K562 (cell line): ENCODE data around the gene PAFAH1B1.

ENCODE experiments used
- BRF2 ChIP-seq: IDR thresholded peaks from 3 replicates; pipeline ENCODE4 v1.6.1; 2011; ENCODE audit warnings: borderline replicate concordance, mild to moderate bottlenecking; ENCODE audit not compliant: insufficient read length, insufficient read depth
- CBX5 ChIP-seq: IDR thresholded peaks from 2 replicates; pipeline ENCODE4 v1.6.1; 2014; ENCODE audit warnings: low read depth, borderline replicate concordance
- DACH1 ChIP-seq: fragments of 450-650 bp; IDR thresholded peaks from 2 replicates; pipeline ENCODE4 v1.6.1; 2018; ENCODE audit not compliant: partially characterized antibody
- GTF2F1 ChIP-seq: IDR thresholded peaks from 2 replicates; pipeline ENCODE4 v1.6.1; 2011; ENCODE audit warnings: low read depth, low read length, improper control_type of control experiment
- HDAC6 ChIP-seq: IDR thresholded peaks from 2 replicates; pipeline ENCODE4 v1.6.1; 2012; ENCODE audit warnings: low read depth, mild to moderate bottlenecking, control low read depth, inconsistent platforms, low read length, moderate library complexity
- MLLT1 ChIP-seq, 2 experiments: fragments of 450-650 bp; IDR thresholded peaks; 2 replicates each; pipeline ENCODE4 v1.6.1; 2016
- NCOA6 ChIP-seq: fragments of 450-650 bp; IDR thresholded peaks from 2 replicates; pipeline ENCODE4 v1.6.1; 2017; ENCODE audit warnings: mild to moderate bottlenecking
- POLR2A ChIP-seq: fragments of 450-650 bp; conservative IDR thresholded peaks from 2 replicates; pipeline ENCODE4 v1.6.1; 2016
- REST ChIP-seq, 2 experiments: fragments of 450-650 bp; formaldehyde crosslinking in 1 of 2; IDR thresholded peaks; 2 replicates each; pipeline versions ENCODE4 v1.4.0 to v1.6.1; 2014 to 2020; ENCODE audit warnings: mild to moderate bottlenecking in 2 of 2, borderline replicate concordance in 1 of 2, low read depth in 1 of 2
- SLC30A9 ChIP-seq: fragments of 250-450 bp; sonication (Bioruptor Pico); IDR thresholded peaks from 2 replicates; pipeline ENCODE4 v1.8.0; 2022; ENCODE audit warnings: mild to moderate bottlenecking, moderate library complexity
- TAF1 ChIP-seq: IDR thresholded peaks from 2 replicates; pipeline ENCODE4 v1.6.1; 2011; ENCODE audit warnings: mild to moderate bottlenecking, low read length, moderate library complexity; ENCODE audit not compliant: insufficient read depth, control insufficient read depth, severe bottlenecking; ENCODE audit errors: extremely low read depth
- USF2 ChIP-seq: sonication (generic); formaldehyde crosslinking; IDR thresholded peaks from 2 replicates; pipeline ENCODE4 v1.5.0; 2020; ENCODE audit warnings: missing genetic modification reagents
- ZNF121 ChIP-seq: sonication (generic); formaldehyde crosslinking; conservative IDR thresholded peaks from 2 replicates; pipeline ENCODE4 v1.8.0; 2022; ENCODE audit warnings: missing genetic modification reagents
- ZNF143 ChIP-seq: sonication (generic); formaldehyde crosslinking; IDR thresholded peaks from 2 replicates; pipeline ENCODE4 v1.9.0; 2022; ENCODE audit warnings: mild to moderate bottlenecking, missing genetic modification reagents

- TF ChIP-seq USF2 (CRISPR knock-in tag) = no peak
- TF ChIP-seq CBX5 = no peak
- no peak for TF ChIP-seq GTF2F1
- TF ChIP-seq ZNF143 (CRISPR knock-in tag) = no peak
- no peak for TF ChIP-seq BRF2
- no peak for TF ChIP-seq MLLT1 (IDR thresholded peaks at IDR 0.05)
- no peak for TF ChIP-seq SLC30A9
- no peak for TF ChIP-seq DACH1
- TF ChIP-seq ZNF121 (CRISPR knock-in tag) = no peak
- TF ChIP-seq HDAC6 = no peak
- no peak for TF ChIP-seq NCOA6
- no peak for TF ChIP-seq REST (IDR thresholded peaks at IDR 0.05; ENCODE audit: borderline replicate concordance)
- TF ChIP-seq REST (CRISPR knock-in tag; IDR thresholded peaks at IDR 0.05; ENCODE audit: low read depth) = no peak
- no peak for TF ChIP-seq POLR2A
- TF ChIP-seq TAF1 = no peak
Measured at GRCh38 chr17:2582493-2582892, 11.0 kb upstream of the PAFAH1B1 start.
